NCI-H748 (cell line): ENCODE data around the gene DACT2.
"Not testable (repeated sequence)": the region's sequence is repeated elsewhere in the genome, so short reads cannot be mapped to it uniquely, and the experiment has no call there.

Source experiments
- DNase-seq: peaks from one replicate; lab custom pipeline; 2025; ENCODE audit not compliant: unreplicated experiment; lab: John Stamatoyannopoulos, UW

The DACT2 gene

DNA sequence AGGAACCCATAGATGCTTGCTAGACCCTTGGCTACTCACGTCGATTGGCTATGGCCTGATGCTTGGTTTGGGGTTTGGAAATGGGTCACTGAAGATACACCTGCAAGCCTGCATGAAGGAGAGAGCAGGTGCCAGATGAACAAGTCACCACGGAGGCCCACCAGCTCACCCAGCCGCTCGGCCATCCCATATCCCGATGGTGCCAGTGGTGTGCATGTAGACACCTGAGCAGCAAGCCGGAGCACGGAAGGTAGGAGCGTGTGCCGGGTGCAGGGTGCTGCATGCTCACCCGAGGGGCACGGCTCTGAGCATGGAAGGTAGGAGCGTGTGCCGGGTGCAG is 35.9 kb downstream of the DACT2 start:
- no peak for DNase-seq

- DNase-seq: no peak
Measured at GRCh38 chr6:168282985-168283685, 36.4 kb downstream of the DACT2 start.

DNA sequence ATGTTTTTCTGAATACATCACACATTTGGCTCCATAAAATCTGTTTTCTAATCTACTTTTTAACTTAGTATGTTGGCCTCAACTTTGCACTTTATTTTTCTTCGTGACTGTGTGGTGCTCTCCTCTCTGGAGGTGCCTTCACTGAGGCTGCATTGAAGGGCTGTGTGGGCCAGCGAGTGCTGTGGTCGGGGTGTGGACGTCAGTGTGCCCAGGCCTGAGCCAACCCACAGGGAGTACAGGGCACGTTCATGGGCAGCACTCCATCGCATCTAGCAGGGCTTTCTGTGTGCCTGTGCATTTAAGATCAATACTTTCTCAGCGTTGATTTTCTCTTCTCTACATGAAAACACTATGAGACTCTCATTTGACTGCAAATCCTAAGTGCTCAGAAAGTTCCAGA is 37.8 kb downstream of the DACT2 start:
- DNase-seq: no peak

GRCh38 chr6:168281314-168281713 is 38.3 kb downstream of the DACT2 start:
- not testable (repeated sequence) for DNase-seq

DNA sequence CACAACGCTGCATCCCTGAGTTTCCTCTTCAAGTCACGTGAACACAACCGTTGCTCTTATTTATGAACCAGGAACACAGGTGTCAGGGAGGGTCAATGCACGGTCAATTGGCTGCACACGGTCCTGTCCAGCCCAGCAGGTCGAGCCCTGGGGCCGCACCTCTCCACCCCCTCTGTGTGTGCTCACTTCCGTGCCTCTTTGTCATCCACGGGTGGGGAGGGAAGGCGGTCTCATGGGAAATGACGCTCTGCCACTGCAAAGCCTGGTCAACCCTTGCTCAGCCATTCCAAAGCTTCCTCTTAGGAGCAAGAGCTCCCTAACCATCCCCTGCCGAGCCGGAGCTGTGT is 38.7 kb downstream of the DACT2 start:
- peak; percentile 24 for DNase-seq

DNA sequence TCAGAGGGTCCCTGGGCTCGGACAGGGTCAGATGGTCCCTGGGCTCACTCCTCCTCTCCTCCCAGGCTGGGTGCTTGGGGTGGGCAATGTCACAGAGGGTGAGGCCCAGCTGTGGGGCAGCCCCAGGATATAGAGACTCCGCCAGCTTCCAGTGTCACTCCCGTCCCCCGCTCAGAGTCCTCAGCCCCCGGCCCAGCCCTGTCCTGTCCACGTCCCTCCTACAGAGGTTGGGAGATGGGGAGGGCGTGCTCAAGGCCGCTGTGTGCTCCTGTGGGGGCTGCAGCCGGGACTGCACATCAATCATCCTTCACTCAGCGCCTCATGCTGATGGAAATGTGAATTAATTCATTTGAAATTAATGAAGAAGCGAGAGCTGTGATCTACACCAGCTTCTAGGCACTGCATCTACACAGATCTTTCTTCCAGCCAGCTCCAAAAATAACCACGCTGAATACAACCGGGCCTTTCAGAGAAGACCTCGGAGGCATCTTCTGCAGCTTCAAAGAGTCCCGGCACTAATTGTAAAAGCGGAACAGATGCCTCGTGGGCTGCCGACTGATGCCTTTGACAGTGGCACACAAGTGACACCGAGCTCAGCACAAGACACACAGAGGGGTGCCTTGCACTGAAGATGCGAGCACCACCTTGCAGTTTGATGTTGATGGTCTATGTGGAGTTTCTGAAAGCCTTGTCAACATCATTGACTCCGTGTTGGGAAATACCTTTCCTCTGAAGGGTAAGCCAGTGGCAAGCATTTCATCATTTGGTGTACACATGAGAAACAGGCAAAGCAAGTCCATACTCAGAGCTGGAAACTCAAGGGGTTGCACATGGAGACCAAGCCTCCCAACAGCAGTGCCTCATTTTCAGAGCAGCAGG is 39.3 kb downstream of the DACT2 start:
- no peak for DNase-seq

DNA sequence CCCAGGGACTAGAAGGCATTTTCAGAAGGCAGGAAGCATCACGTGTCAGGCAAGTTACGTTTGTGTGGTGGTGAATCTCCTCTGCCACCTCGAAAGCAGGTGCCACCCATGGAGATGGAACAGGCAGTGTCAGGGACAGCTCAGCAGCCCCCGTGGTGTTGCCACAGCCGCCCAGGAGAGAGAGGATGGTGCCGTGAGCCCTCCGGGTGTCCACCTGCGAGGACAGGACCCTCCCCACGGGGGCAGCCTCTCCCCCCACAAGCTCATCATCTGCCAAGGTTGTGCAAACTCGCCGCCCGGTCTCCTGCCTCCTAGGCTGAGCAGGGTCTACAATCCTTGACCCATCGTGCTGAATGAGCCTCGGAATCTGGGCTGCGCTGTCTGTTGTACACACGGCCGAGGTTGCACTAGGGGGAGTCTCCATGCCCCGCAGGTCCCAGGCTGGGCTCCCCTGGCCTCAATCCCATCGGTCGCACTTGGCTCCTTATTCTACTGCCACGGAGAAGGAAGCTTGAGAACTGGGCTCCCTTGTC is 40.1 kb downstream of the DACT2 start:
- no peak for DNase-seq

DNA sequence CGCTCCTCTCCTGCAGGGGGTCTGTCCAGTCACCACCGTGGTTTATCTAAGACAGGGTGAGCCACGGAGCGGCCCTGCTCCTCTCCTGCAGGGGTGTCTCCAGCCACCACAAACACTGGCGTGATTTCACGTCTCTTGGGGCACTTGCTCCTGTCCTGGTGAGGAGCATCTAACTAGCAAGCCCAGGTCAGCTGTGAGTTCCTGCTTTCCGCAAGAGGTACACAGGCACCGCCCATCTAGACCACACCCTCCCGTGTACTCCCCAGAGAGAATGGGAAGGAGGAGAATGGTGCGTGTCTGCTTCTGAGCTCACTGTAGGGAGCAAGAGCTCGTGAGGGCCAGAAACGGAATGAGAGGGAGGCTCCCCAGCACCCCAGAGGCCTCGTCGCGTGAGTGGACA is 40.7 kb downstream of the DACT2 start:
- peak; percentile 48 for DNase-seq

GRCh38 chr6:168277274-168277669 is 42.3 kb downstream of the DACT2 start:
- peak; percentile 22 for DNase-seq

GRCh38 chr6:168276576-168277273 is 42.9 kb downstream of the DACT2 start:
- DNase-seq: no peak

- DNase-seq: no peak
Measured at GRCh38 chr6:168275168-168275567, 44.4 kb downstream of the DACT2 start.

- no peak for DNase-seq
Measured at GRCh38 chr6:168274037-168274952, 45.3 kb downstream of the DACT2 start.

- no peak for DNase-seq
Measured at GRCh38 chr6:168273441-168274036, 46.0 kb downstream of the DACT2 start.

- DNase-seq: peak; percentile 46
Measured at GRCh38 chr6:168272415-168273325, 46.9 kb downstream of the DACT2 start.

DNA sequence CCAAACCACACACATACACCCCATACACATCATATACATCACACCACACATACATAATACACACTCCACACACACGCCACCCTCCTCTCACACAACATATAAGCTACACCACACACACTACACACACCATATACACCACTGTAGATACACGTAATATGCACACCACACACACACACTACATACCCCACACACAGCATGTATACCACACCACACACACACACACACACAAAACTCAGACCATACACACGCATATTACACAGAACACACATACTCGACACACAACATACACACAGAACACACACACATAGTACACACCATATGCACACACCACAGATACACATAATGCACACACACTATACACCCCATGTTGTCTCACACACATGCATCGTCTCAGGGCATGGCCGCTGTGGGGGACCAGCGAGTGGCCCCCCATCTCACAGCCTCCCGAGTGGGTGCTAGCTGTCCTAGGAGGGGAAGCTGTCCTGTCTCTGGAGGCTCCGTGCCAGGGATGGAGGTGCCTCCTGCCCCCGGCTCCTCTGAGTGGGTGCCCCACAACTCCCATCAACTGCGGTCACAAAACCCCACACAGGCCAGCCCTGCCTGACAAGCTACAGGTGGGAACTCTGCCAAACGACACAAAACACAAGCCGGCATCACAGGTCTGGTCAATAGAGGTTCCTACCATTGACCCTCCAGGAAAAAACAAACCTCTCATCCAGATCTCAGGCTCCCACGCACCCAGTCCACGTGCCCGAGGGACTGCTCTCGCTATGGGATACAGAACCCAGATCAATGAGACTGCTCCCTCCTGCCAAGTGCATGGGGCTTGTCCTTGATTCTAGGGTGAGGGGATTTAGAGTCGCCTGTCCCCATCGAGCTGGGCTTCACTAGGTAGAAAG is 49.1 kb downstream of the DACT2 start:
- peak; percentile 10 for DNase-seq

- DNase-seq: no peak
Measured at GRCh38 chr6:168269455-168270243, 49.9 kb downstream of the DACT2 start.

- no peak for DNase-seq
Measured at GRCh38 chr6:168268755-168269154, 50.8 kb downstream of the DACT2 start.
